H9 (cell line): ENCODE results near the gene UTF1. TPM values are rescaled to one million over a fixed set of nuclear protein-coding genes. Genes with fewer than 3 reads are reported as not detected.

Experiments used
- DNase-seq: peaks from one replicate; pipeline ENCODE4 v3.0.0-alpha.2; 2017
- H2AFZ ChIP-seq: one replicate; pipeline ENCODE4 v1.6.1; 2013; ENCODE audit warnings: mild to moderate bottlenecking, low read length, control low read depth, moderate library complexity
- H2AK5ac ChIP-seq: 2 replicates; pipeline ENCODE4 v1.6.1; 2013; ENCODE audit warnings: low read length, control low read depth, mixed read lengths; ENCODE audit not compliant: insufficient read length
- H2BK120ac ChIP-seq: one replicate; pipeline ENCODE4 v1.6.1; 2013; ENCODE audit warnings: low read depth, mild to moderate bottlenecking, low read length, control low read depth, inconsistent platforms; ENCODE audit not compliant: poor library complexity, severe bottlenecking
- H2BK12ac ChIP-seq: 2 replicates; pipeline ENCODE4 v1.6.1; 2013; ENCODE audit warnings: low read length, control low read depth, mixed read lengths, low read depth; ENCODE audit not compliant: insufficient read length
- H2BK15ac ChIP-seq: 2 replicates; pipeline ENCODE4 v1.6.1; 2013; ENCODE audit warnings: low read depth, low read length, control low read depth
- H2BK20ac ChIP-seq: one replicate; pipeline ENCODE4 v1.6.1; 2013; ENCODE audit warnings: low read depth, mild to moderate bottlenecking, low read length, control low read depth, inconsistent platforms; ENCODE audit not compliant: poor library complexity, severe bottlenecking
- H2BK5ac ChIP-seq: 2 replicates; pipeline ENCODE4 v1.6.1; 2013; ENCODE audit warnings: low read length, control low read depth, mixed read lengths; ENCODE audit not compliant: insufficient read length
- H3K14ac ChIP-seq: 2 replicates; pipeline ENCODE4 v1.6.1; 2013; ENCODE audit warnings: low read length, control low read depth; ENCODE audit not compliant: insufficient read depth
- H3K18ac ChIP-seq: 2 replicates; pipeline ENCODE4 v1.6.1; 2013; ENCODE audit warnings: low read depth, mild to moderate bottlenecking, mixed read lengths, low read length, control low read depth; ENCODE audit not compliant: insufficient read length
- H3K23ac ChIP-seq: 2 replicates; pipeline ENCODE4 v1.6.1; 2013; ENCODE audit warnings: low read length, control low read depth, mixed read lengths, low read depth; ENCODE audit not compliant: insufficient read length
- H3K23me2 ChIP-seq: 2 replicates; pipeline ENCODE4 v1.6.1; 2013; ENCODE audit warnings: low read depth, mild to moderate bottlenecking, mixed read lengths, low read length, control low read depth; ENCODE audit not compliant: insufficient read length, poor library complexity, severe bottlenecking
- H3K27ac ChIP-seq: 2 replicates; pipeline ENCODE4 v1.5.1; 2013; ENCODE audit warnings: low read length, control low read depth, mixed read lengths, low read depth; ENCODE audit not compliant: insufficient read length
- H3K27me3 ChIP-seq: 2 replicates; pipeline ENCODE4 v1.6.1; 2013; ENCODE audit warnings: low read length, control low read depth, inconsistent platforms; ENCODE audit not compliant: insufficient read depth
- H3K4ac ChIP-seq: 2 replicates; pipeline ENCODE4 v1.6.1; 2013; ENCODE audit warnings: low read depth, mild to moderate bottlenecking, control low read depth, inconsistent platforms, low read length, moderate library complexity
- H3K4me1 ChIP-seq: 2 replicates; pipeline ENCODE4 v1.6.1; 2013; ENCODE audit warnings: low read length, control low read depth, inconsistent platforms; ENCODE audit not compliant: insufficient read depth
- H3K4me2 ChIP-seq: 2 replicates; pipeline ENCODE4 v1.6.1; 2013; ENCODE audit warnings: low read length, control low read depth, mixed read lengths; ENCODE audit not compliant: insufficient read length, insufficient read depth
- H3K56ac ChIP-seq: 2 replicates; pipeline ENCODE4 v1.6.1; 2013; ENCODE audit warnings: low read depth, mild to moderate bottlenecking, mixed read lengths, low read length, control low read depth; ENCODE audit not compliant: insufficient read length
- H3K79me1 ChIP-seq: 2 replicates; pipeline ENCODE4 v1.6.1; 2013; ENCODE audit warnings: low read depth, mild to moderate bottlenecking, moderate library complexity, low read length, control low read depth, inconsistent platforms; ENCODE audit not compliant: insufficient read depth, poor library complexity, severe bottlenecking
- H3K79me2 ChIP-seq: 2 replicates; pipeline ENCODE4 v1.6.1; 2013; ENCODE audit warnings: low read length, control low read depth, inconsistent platforms; ENCODE audit not compliant: insufficient read depth
- H3K9ac ChIP-seq: 2 replicates; pipeline ENCODE4 v1.6.1; 2013; ENCODE audit warnings: low read length, control low read depth, mixed read lengths; ENCODE audit not compliant: insufficient read length; ENCODE audit errors: extremely low read depth
- H3K9me3 ChIP-seq: one replicate; pipeline ENCODE4 v1.6.1; 2013; ENCODE audit warnings: low read depth, low read length, inconsistent platforms; ENCODE audit not compliant: control insufficient read depth
- H3T11ph ChIP-seq: one replicate; pipeline ENCODE4 v1.6.1; 2013; ENCODE audit warnings: mild to moderate bottlenecking, low read length, control low read depth, inconsistent platforms
- H4K20me1 ChIP-seq: one replicate; pipeline ENCODE4 v1.6.1; 2013; ENCODE audit not compliant: control insufficient read depth, insufficient read length, insufficient read depth
- H4K5ac ChIP-seq: 2 replicates; pipeline ENCODE4 v1.6.1; 2013; ENCODE audit warnings: low read depth, mild to moderate bottlenecking, mixed read lengths, low read length, control low read depth; ENCODE audit not compliant: insufficient read length
- H4K8ac ChIP-seq: replicated peaks from 2 replicates; pipeline ENCODE4 v1.6.1; 2013; ENCODE audit warnings: low read length, control low read depth, mixed read lengths, low read depth; ENCODE audit not compliant: insufficient read length
- H4K91ac ChIP-seq: 2 replicates; pipeline ENCODE4 v1.6.1; 2013; ENCODE audit warnings: low read depth, mild to moderate bottlenecking, moderate library complexity, mixed read lengths, low read length, control low read depth; ENCODE audit not compliant: insufficient read length
- H3K27ac Mint-ChIP-seq, 3 experiments: 2 replicates in 2 of 3; 3 replicates in 1 of 3; pipeline ENCODE4 v1.8.0; 2020 to 2021; ENCODE audit warnings: mixed read lengths in 3 of 3, mild to moderate bottlenecking in 1 of 3, moderate library complexity in 1 of 3
- H3K27me3 Mint-ChIP-seq: 2 replicates; pipeline ENCODE4 v1.8.0; 2021; ENCODE audit warnings: low read depth, mild to moderate bottlenecking, moderate library complexity, mixed read lengths
- H3K36me3 Mint-ChIP-seq, 3 experiments: 2 replicates in 2 of 3; 3 replicates in 1 of 3; pipeline ENCODE4 v1.8.0; 2020 to 2021; ENCODE audit warnings: low read depth in 3 of 3, mixed read lengths in 3 of 3; ENCODE audit not compliant: insufficient read depth in 1 of 3
- H3K4me1 Mint-ChIP-seq, 2 experiments: 2 replicates each; pipeline ENCODE4 v1.8.0; 2020; ENCODE audit warnings: mixed read lengths in 2 of 2
- H3K4me3 Mint-ChIP-seq, 2 experiments: 2 replicates in 1 of 2; 3 replicates in 1 of 2; pipeline ENCODE4 v1.8.0; 2020 to 2021; ENCODE audit warnings: mild to moderate bottlenecking in 2 of 2, mixed read lengths in 2 of 2, moderate library complexity in 1 of 2
- H3K9me3 Mint-ChIP-seq, 2 experiments: 2 replicates in 1 of 2; 3 replicates in 1 of 2; pipeline ENCODE4 v1.8.0; 2020; ENCODE audit warnings: mild to moderate bottlenecking in 2 of 2, mixed read lengths in 2 of 2, moderate library complexity in 1 of 2
- CTCF ChIP-seq: fragments of 200-600 bp; sonication (generic); conservative IDR thresholded peaks from 3 replicates; pipeline ENCODE4 v1.8.0; 2021; ENCODE audit warnings: antibody characterized with exemption, mild to moderate bottlenecking
- WGBS: extraction: QIAGEN DNeasy Blood & Tissue Kit; methylation state at CpG from one replicate; pipeline ENCODE4 v1.1.7; 2013; ENCODE audit warnings: missing lambda C conversion rate, low lambda C conversion rate, mixed read lengths; ENCODE audit not compliant: insufficient read length; ENCODE audit errors: extremely low coverage; 5-methylcytosine and 5-hydroxymethylcytosine counted together
- total RNA-seq: library from RNA; stranded (reverse); gene quantifications from 2 replicates; pipeline ENCODE4 v1.2.1, GENCODE V29; 2021

The UTF1 gene
- total RNA-seq, 1 experiment from 2014 or later, result 31.5 TPM

GRCh38 chr10:133277277-133277992, 47.4 kb downstream of the UTF1 start:
- Mint-ChIP-seq H3K4me1 (peaks cover 3 to 7% of the 10 kb centered on the region in 2 experiments; a peak in 3 of 4 replicates), H3K36me3 (peaks cover 3 to 17% (median 11%) of the 10 kb centered on the region in 3 experiments; a peak in 6 of 7 replicates), H3K27me3 (peaks cover 11% of the 10 kb centered on the region), H3K27ac (peak overlapping the region in 1 of 3 experiments; percentile 48; a peak in 1 of 7 replicates), H3K4me3 (no peak overlapping the region; a peak in 1 of 5 replicates), H3K9me3 (no peaks in the 10 kb centered on the region)
- Histone ChIP-seq H4K8ac (no peak overlapping the region), H3K79me2 (no peaks in the 10 kb centered on the region), H3K4ac (no peak overlapping the region), H2BK20ac (no peak overlapping the region), H2BK5ac (no peak overlapping the region), H2BK120ac (no peak overlapping the region), H3K23me2 (peaks cover 7% of the 10 kb centered on the region), H3K27ac (no peak overlapping the region), H2BK15ac (no peak overlapping the region), H3K56ac (no peak overlapping the region), H3K18ac (no peak overlapping the region), H2BK12ac (no peak overlapping the region), H3K9ac (no peak overlapping the region), H3K4me1 (no peaks in the 10 kb centered on the region), H4K20me1 (no peaks in the 10 kb centered on the region), H3K79me1 (no peaks in the 10 kb centered on the region), H3K14ac (no peak overlapping the region), H2AFZ (no peak overlapping the region), H2AK5ac (no peak overlapping the region), H3T11ph (no peak overlapping the region), H4K5ac (no peak overlapping the region), H3K4me2 (peak overlapping the region; percentile 37), H3K9me3 (no peaks in the 10 kb centered on the region), H3K27me3 (no peaks in the 10 kb centered on the region; the same call in 1 of the 2 replicates), H4K91ac (no peak overlapping the region), H3K23ac (no peak overlapping the region)
- no peak for DNase-seq
- no peak for TF ChIP-seq CTCF
- no CpG with 5 or more reads among the region's 25 CpGs for WGBS
